Chondrocyte (in vitro differentiated cells): ENCODE measurements around the gene SRRM2. TPM values are rescaled to one million over a fixed set of nuclear protein-coding genes. Genes with fewer than 3 reads are reported as not detected.
A peak's percentile ranks its signal among the peaks of the same experiment; 100 is the strongest.

Experiments
- DNase-seq: peaks from one replicate; pipeline ENCODE4 v3.0.0; 2021; ENCODE audit warnings: mixed read lengths, low spot score
- H3K27ac Mint-ChIP-seq: one replicate; pipeline ENCODE4 v1.8.0; 2021; ENCODE audit warnings: mild to moderate bottlenecking, moderate library complexity, mixed read lengths; ENCODE audit not compliant: unreplicated experiment
- H3K27me3 Mint-ChIP-seq: 2 replicates; pipeline ENCODE4 v1.8.0; 2021; ENCODE audit warnings: low read depth, mixed read lengths
- H3K36me3 Mint-ChIP-seq: 2 replicates; pipeline ENCODE4 v1.8.0; 2021; ENCODE audit warnings: low read depth, mixed read lengths
- H3K4me1 Mint-ChIP-seq: 2 replicates; pipeline ENCODE4 v1.8.0; 2021; ENCODE audit warnings: low read depth, mild to moderate bottlenecking, mixed read lengths
- H3K4me3 Mint-ChIP-seq: one replicate; pipeline ENCODE4 v1.8.0; 2021; ENCODE audit warnings: mild to moderate bottlenecking, moderate library complexity, mixed read lengths; ENCODE audit not compliant: unreplicated experiment
- H3K9me3 Mint-ChIP-seq: 2 replicates; pipeline ENCODE4 v1.8.0; 2021; ENCODE audit warnings: low read depth, mixed read lengths
- CTCF ChIP-seq: fragments of 200-600 bp; sonication (generic); IDR thresholded peaks from 2 replicates; pipeline ENCODE4 v1.5.0; 2021; ENCODE audit warnings: antibody characterized with exemption, mild to moderate bottlenecking, moderate library complexity
- total RNA-seq: library from RNA; stranded (reverse); gene quantifications from 3 replicates; pipeline ENCODE4 v1.2.1, GENCODE V29; 2021

SRRM2 gene
- total RNA-seq, 1 donor from 2014 or later: 363 TPM

GRCh38 chr16:2715966-2716885, 36.2 kb upstream of the SRRM2 start:
- Mint-ChIP-seq H3K27ac (no peak overlapping the region), H3K4me3 (no peak overlapping the region), H3K36me3 (no peaks in the 10 kb centered on the region), H3K9me3 (no peaks in the 10 kb centered on the region), H3K27me3 (no peaks in the 10 kb centered on the region), H3K4me1 (peaks cover 7% of the 10 kb centered on the region)
- no peak for TF ChIP-seq CTCF
- DNase-seq: no peak

- H3K4me3 Mint-ChIP-seq: no peak overlapping the region
- no peaks in the 10 kb centered on the region for H3K27me3 Mint-ChIP-seq
- DNase-seq: no peak
- H3K4me1 Mint-ChIP-seq: peaks cover 7% of the 10 kb centered on the region
- no peak overlapping the region for H3K27ac Mint-ChIP-seq
- H3K36me3 Mint-ChIP-seq: no peaks in the 10 kb centered on the region
- TF ChIP-seq CTCF: no peak
- H3K9me3 Mint-ChIP-seq: no peaks in the 10 kb centered on the region
Observed at GRCh38 chr16:2716948-2717347, 35.5 kb upstream of the SRRM2 start.

DNA sequence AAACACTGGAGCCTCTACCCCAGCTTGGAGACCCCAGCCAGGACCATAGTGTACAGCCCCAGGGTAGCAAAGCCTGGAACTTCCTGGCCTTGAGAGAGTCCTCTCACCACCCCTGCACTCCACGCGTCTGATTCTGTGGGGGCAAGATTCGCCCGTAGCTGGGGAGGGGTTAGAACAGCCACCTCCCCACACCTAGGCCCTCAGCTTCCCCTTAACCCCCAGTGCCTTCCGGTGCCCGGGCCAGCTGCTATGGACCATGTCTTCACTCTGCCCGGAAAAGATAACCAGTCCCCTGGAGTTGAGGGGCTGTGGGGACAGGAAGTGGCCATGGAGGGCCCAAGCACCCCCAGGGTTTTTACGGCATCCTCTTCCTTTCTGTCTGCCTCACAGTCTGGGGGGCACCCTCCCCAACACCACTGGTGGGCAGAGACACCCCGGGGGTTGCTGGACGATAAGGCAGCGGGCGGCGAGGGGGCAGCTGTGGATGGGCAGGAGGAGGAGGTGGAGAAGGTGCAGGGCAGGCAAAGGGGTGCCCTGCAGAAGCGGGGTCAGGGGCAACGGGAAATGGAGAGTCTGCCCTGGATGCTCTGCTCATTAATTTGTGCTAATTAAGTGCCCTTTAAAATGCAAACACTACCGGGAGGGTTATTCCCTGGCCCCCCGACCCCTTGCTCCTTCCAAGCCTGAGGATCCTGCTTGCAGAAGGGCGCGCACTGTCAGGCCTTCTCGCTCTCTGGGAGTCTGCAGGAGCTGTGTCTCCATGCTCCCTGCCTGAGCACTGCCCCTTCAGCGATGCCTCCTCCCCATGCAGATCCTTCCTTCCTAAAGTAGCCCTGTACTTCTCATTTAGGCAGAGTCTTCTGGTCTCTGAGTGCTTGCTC, 34.8 kb upstream of the SRRM2 start:
- Mint-ChIP-seq H3K27me3 (no peaks in the 10 kb centered on the region), H3K4me1 (peaks cover 7% of the 10 kb centered on the region), H3K9me3 (no peaks in the 10 kb centered on the region), H3K27ac (no peak overlapping the region), H3K36me3 (no peaks in the 10 kb centered on the region), H3K4me3 (no peak overlapping the region)
- DNase-seq: no peak
- no peak for TF ChIP-seq CTCF

DNA sequence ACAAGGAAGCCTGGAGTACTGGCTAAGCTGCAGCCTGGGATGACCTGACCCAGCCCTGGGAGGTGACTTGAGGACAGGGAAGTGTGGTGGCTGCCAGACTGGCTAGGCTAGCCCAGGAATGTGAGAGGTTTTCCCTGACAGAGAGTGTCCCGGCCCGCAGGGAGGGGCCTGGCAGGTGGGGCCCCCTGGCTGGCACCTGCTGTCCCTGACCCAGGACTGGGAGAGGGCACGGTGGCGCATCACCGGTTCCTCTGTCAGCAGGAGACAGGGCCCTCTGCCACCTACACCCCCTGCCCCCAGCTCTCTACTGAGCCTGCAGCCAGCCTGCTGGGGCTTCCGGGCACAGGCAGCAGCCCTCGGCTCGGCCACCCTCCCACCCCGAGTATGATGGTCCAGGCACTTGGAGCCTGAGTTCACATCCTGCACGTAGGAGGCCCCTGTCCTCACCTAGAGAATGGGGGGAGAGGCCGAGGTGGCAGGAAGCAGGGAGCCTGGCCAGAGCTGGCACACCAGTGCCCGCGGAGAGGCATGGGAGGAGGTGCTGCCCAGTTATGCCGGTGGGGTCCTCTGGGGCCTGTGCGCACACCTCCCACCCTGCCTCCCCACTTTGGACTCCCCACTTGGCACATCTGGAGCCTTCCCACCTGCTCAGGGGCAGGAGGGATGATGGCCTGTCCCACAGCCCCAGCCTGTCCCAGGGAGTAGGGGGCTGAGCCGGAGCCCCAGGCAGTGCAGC, 32.9 kb upstream of the SRRM2 start:
- DNase-seq: peak; percentile 92
- no peaks in the 10 kb centered on the region for H3K36me3 Mint-ChIP-seq
- H3K4me1 Mint-ChIP-seq: peaks cover 10% of the 10 kb centered on the region
- H3K27ac Mint-ChIP-seq: no peak overlapping the region
- H3K27me3 Mint-ChIP-seq: peaks cover 2% of the 10 kb centered on the region
- TF ChIP-seq CTCF: no peak
- H3K9me3 Mint-ChIP-seq: no peaks in the 10 kb centered on the region
- H3K4me3 Mint-ChIP-seq: no peak overlapping the region

GRCh38 chr16:2720064-2720457, 32.4 kb upstream of the SRRM2 start, which contains the start of gene PRSS27:
TSS of gene PRSS27 (minus strand) at chr16:2720224. CDS start at chr16:2720160, 64 bp downstream.
- Mint-ChIP-seq H3K9me3 (no peaks in the 10 kb centered on the region), H3K36me3 (no peaks in the 10 kb centered on the region), H3K4me3 (peak within 1 kb of the TSS; percentile 76), H3K27ac (peak within 1 kb of the TSS; percentile 49), H3K27me3 (peaks cover 3% of the 10 kb centered on the region), H3K4me1 (peaks cover 7% of the 10 kb centered on the region)
- peak; percentile 91 for DNase-seq
- TF ChIP-seq CTCF: no peak
